ENCODE results near the gene TREML1. TPM values are rescaled to one million over a fixed set of nuclear protein-coding genes. Genes with fewer than 3 reads are reported as not detected.
A peak's percentile ranks its signal among the peaks of the same experiment; 100 is the strongest.

TREML1 gene
- total and polyA plus RNA-seq, 4 donors = 0.08 to 4.5 (median 0.12) TPM; not detected in 1

DNA sequence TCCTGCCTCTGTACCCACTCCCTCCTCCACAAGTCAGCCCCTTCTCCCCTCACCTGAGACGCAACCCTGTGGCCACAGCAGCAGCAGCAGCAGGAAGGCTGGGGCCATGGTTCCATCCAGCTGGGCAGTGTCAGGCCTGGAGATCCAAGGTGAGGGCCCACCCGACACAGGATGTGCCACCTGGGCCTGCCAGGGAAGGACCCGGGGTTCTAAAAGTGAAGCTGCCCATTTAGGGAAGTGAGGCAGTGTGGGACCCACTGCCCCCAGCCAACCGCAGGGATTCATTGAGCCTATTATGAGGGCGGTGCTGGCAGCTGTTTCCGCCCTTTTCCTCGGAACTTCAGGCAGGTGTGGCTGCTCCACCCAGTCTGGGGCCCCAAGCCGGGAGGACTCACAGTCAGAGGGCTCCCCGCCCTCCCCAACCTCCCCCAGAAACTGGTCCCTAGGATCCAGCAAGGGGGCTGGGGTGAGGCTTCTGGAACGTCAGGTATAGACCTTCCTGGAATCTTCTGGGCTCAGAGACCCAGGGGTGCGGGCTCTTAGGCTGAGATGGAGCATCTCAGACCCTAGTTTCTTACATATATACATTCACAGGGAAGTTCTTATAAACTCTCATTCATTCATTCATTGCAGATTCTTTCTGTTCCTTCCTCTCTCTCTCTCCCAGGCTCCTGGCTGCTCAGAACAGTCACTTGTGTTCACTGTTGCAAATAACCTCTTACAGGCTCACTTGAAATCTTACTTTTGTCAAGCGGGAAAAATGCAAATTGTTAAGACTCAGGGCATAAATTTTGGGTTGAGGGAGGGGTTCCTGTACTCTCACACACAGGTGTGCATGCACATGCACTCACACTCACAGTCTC lies 47.0 kb upstream of the TREML1 start, which contains the start of gene TREML2:
Gene TREML2, minus strand, starts transcription at position 249 of the 863 bp plus-strand sequence. Its CDS starts 141 bp downstream, at position 108.
- peaks cover 0 to 1% (median 0%) of the 10 kb centered on the region in 4 donors for H3K4me1 ChIP-seq (ENCODE audit: control insufficient read depth in 4 of 4, insufficient read depth in 4 of 4, low read length in 3 of 4)
- no peaks in the 10 kb centered on the region for H3K36me3 ChIP-seq (ENCODE audit: control insufficient read depth in 4 of 4, insufficient read depth in 3 of 4, low read depth in 1 of 4, low read length in 3 of 4)
- H3K9ac ChIP-seq (ENCODE audit: low read depth in 1 of 2, low read length in 2 of 2) = peak within 1 kb of the TSS in 1 of 2 donors; percentile 31
- H3K4me3 ChIP-seq (ENCODE audit: low read depth in 1 of 3, low read length in 3 of 3) = no peak within 1 kb of the TSS
- 70% methylated on average over 12 of the region's 12 CpGs for WGBS
- H3K27ac ChIP-seq (ENCODE audit: low read depth in 1 of 2, low read length in 2 of 2) = peak within 1 kb of the TSS; percentile 56 to 68
- DNase-seq (ENCODE audit: low spot score) = peak; percentile 78
- TF ChIP-seq, protein P1, sequence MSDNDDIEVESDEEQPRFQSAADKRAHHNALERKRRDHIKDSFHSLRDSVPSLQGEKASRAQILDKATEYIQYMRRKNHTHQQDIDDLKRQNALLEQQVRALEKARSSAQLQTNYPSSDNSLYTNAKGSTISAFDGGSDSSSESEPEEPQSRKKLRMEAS (IDR thresholded peaks at IDR 0.05) = no peak
- TF ChIP-seq RAD21 (IDR thresholded peaks at IDR 0.05) (no peak), GABPA (IDR thresholded peaks at IDR 0.05 in 1 of 2, conservative IDR thresholded peaks at IDR 0.05 in 1 of 2) (no peak), ATF3 (IDR thresholded peaks at IDR 0.05) (no peak)
- TF ChIP-seq, protein P2, sequence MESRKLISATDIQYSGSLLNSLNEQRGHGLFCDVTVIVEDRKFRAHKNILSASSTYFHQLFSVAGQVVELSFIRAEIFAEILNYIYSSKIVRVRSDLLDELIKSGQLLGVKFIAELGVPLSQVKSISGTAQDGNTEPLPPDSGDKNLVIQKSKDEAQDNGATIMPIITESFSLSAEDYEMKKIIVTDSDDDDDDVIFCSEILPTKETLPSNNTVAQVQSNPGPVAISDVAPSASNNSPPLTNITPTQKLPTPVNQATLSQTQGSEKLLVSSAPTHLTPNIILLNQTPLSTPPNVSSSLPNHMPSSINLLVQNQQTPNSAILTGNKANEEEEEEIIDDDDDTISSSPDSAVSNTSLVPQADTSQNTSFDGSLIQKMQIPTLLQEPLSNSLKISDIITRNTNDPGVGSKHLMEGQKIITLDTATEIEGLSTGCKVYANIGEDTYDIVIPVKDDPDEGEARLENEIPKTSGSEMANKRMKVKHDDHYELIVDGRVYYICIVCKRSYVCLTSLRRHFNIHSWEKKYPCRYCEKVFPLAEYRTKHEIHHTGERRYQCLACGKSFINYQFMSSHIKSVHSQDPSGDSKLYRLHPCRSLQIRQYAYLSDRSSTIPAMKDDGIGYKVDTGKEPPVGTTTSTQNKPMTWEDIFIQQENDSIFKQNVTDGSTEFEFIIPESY (IDR thresholded peaks at IDR 0.05) = no peak
- TF ChIP-seq, protein P3, sequence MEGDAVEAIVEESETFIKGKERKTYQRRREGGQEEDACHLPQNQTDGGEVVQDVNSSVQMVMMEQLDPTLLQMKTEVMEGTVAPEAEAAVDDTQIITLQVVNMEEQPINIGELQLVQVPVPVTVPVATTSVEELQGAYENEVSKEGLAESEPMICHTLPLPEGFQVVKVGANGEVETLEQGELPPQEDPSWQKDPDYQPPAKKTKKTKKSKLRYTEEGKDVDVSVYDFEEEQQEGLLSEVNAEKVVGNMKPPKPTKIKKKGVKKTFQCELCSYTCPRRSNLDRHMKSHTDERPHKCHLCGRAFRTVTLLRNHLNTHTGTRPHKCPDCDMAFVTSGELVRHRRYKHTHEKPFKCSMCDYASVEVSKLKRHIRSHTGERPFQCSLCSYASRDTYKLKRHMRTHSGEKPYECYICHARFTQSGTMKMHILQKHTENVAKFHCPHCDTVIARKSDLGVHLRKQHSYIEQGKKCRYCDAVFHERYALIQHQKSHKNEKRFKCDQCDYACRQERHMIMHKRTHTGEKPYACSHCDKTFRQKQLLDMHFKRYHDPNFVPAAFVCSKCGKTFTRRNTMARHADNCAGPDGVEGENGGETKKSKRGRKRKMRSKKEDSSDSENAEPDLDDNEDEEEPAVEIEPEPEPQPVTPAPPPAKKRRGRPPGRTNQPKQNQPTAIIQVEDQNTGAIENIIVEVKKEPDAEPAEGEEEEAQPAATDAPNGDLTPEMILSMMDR (IDR thresholded peaks at IDR 0.05; ENCODE audit: low read depth, low read length, missing input control) = no peak
- H3K9me3 ChIP-seq (ENCODE audit: control insufficient read depth in 4 of 4, low read length in 3 of 4) = no peaks in the 10 kb centered on the region
- no peaks in the 10 kb centered on the region for H3K27me3 ChIP-seq (ENCODE audit: control insufficient read depth in 4 of 4, insufficient read depth in 4 of 4, low read length in 3 of 4)

DNA sequence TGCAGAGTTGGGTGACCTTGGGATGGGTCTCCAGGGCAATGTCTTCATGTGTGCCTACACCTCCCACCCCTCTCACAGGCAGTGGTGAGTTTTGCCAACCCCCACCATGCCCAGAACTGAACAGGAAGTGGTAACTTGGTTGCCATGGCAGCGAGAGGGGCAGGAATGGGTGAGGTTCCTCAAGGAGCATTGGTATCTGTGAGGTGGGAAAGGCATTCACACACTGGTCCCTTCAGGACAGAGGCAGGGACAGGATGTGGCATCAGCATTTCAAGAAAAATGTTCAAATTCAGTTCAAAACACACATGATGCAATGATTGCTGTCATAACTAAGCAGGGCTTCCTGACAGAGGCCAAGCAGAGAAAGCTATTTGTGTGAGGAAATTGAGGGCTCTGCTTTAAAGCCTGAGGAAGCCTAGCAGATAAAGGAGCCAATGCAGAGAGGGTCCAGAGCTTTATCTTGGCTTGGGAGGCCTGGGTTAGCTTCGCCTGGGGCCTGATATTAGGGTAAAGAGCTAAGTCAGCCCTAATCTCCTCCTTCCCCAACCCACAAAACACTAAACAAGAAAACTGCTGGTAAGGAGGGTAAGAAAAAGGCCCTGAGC lies 46.3 kb upstream of the TREML1 start:
- no peaks in the 10 kb centered on the region for H3K27me3 ChIP-seq (ENCODE audit: control insufficient read depth in 4 of 4, insufficient read depth in 4 of 4, low read length in 3 of 4)
- H3K36me3 ChIP-seq (ENCODE audit: control insufficient read depth in 4 of 4, insufficient read depth in 3 of 4, low read depth in 1 of 4, low read length in 3 of 4) = no peaks in the 10 kb centered on the region
- WGBS = 77% methylated on average over 2 of the region's 2 CpGs
- no peaks in the 10 kb centered on the region for H3K9me3 ChIP-seq (ENCODE audit: control insufficient read depth in 4 of 4, low read length in 3 of 4)
- H3K27ac ChIP-seq (ENCODE audit: low read depth in 1 of 2, low read length in 2 of 2) = peak overlapping the region; percentile 56 to 68
- H3K4me1 ChIP-seq (ENCODE audit: control insufficient read depth in 4 of 4, insufficient read depth in 4 of 4, low read length in 3 of 4) = peaks cover 0 to 1% (median 0%) of the 10 kb centered on the region in 4 donors
- no peak overlapping the region for H3K4me3 ChIP-seq (ENCODE audit: low read depth in 1 of 3, low read length in 3 of 3)
- TF ChIP-seq YY1 (IDR thresholded peaks at IDR 0.05) (no peak), TAF1 (conservative IDR thresholded peaks at IDR 0.05) (no peak), EGR1 (IDR thresholded peaks at IDR 0.05; ENCODE audit: low read depth in 2 of 2) (no peak), SP1 (IDR thresholded peaks at IDR 0.05) (no peak), GABPA (IDR thresholded peaks at IDR 0.05 in 1 of 2, conservative IDR thresholded peaks at IDR 0.05 in 1 of 2) (no peak), HNF4G (IDR thresholded peaks at IDR 0.05) (no peak)
- TF ChIP-seq, protein P3 (IDR thresholded peaks at IDR 0.05; ENCODE audit: low read depth, low read length, missing input control) = no peak
- TF ChIP-seq, protein P2 (IDR thresholded peaks at IDR 0.05) = no peak
- H3K9ac ChIP-seq (ENCODE audit: low read depth in 1 of 2, low read length in 2 of 2) = peak overlapping the region in 1 of 2 donors; percentile 31
- DNase-seq (ENCODE audit: low spot score) = peak; percentile 62

Data from liver (tissue), 9 donors.